Epithelial cell of proximal tubule (primary cell): Measurements from ENCODE around the gene RAD51AP1. TPM values are rescaled to one million over a fixed set of nuclear protein-coding genes. Genes with fewer than 3 reads are reported as not detected.

Experiments
- DNase-seq: peaks from one replicate; pipeline ENCODE4 v3.0.0-alpha.2; 2011; ENCODE audit warnings: low read depth
- H3K4me3 ChIP-seq: 2 replicates; pipeline ENCODE4 v1.5.1; 2011; ENCODE audit warnings: low read depth, mild to moderate bottlenecking, low read length
- CTCF ChIP-seq: conservative IDR thresholded peaks from 2 replicates; pipeline ENCODE4 v1.5.1; 2012; ENCODE audit warnings: low read depth, mild to moderate bottlenecking, low read length
- total RNA-seq: library from RNA; depleted of rRNA; stranded (reverse); fragments of >200 nt; gene quantifications from 2 replicates; pipeline ENCODE4 v1.2.3, GENCODE V29; 2015

RAD51AP1 gene
- total RNA-seq, 1 donor from 2014 or later: 62.7 TPM

DNA sequence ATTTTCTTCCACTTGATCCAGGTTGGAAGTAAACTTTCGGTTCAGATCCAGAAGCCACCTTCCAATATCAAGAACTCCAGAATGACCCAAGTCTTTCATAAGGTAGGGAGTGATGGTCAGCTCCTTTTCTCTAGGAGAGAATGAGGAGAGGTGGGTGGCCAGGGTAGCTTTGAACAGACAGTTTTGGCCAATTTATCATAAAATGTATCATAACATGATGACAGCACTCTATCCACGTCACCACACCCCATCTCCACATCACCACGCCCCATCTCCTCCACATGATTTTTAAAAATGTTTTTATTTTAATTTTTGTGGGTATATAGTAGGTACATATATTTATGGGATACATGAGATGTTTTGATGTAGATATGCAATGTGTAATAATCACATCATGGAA, 50.2 kb downstream of the RAD51AP1 start:
- no peak for TF ChIP-seq CTCF
- no peak for DNase-seq
- no peak overlapping the region for H3K4me3 ChIP-seq

DNA sequence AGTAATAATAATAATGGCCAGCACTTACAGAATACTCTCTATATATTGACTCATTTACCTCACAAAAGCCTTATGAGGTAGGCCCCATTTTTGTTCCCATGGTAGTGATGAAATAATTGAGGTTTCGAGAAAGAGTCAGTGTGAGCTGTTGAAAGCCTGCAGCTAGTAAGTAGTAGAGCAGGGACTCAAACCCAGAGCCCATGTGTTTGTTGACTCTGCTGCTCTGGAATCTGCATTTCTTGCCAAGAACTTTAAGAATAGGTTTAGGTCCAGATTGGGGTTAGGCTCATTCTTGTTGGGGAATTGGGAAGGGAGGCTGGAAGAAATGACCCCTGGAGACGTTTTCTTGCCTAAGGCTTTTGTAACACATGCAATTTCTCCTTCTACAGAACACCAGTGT, 51.3 kb downstream of the RAD51AP1 start:
- DNase-seq: no peak
- no peak overlapping the region for H3K4me3 ChIP-seq
- TF ChIP-seq CTCF: no peak

DNA sequence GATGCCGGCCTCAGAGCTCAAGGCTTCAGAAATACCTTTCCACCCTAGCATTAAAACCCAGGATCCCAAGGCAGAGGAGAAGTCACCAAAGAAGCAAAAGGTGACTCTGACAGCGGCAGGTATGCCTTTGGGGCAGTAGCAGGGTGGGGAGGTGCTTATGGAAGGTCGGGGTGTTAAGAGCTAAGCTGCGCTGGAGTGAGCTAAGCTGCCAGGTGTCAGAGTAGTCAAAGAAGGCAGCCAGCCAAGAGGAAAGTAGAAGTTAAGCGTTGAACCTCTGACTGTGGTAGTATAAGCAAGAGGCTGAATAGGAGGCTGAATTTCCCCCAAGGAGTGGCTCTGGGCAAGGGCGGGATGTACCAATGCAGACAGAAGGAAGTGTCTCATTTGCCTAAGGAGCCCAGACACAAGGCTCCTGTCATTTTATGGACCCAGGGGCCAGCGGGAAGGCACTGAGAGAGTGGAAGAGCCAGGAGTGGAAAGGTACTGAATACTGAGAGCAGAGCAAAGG, 52.5 kb downstream of the RAD51AP1 start:
- no peak for DNase-seq
- H3K4me3 ChIP-seq: no peak overlapping the region
- no peak for TF ChIP-seq CTCF

- H3K4me3 ChIP-seq: no peak overlapping the region
- TF ChIP-seq CTCF: no peak
- DNase-seq: no peak
Measured at GRCh38 chr12:4595881-4596280, 57.2 kb downstream of the RAD51AP1 start.

- no peak for DNase-seq
- no peak for TF ChIP-seq CTCF
- no peak overlapping the region for H3K4me3 ChIP-seq
Measured at GRCh38 chr12:4603421-4603820, 64.7 kb downstream of the RAD51AP1 start.

- no peak for TF ChIP-seq CTCF
- no peak for DNase-seq
- no peak overlapping the region for H3K4me3 ChIP-seq
Measured at GRCh38 chr12:4603946-4604345, 65.3 kb downstream of the RAD51AP1 start.

- peak; percentile 52 for DNase-seq
- H3K4me3 ChIP-seq: peak overlapping the region; percentile 76
- TF ChIP-seq CTCF: peak; percentile 99
Measured at GRCh38 chr12:4604684-4605193, 66.0 kb downstream of the RAD51AP1 start.
